Trophoblast cell (in vitro differentiated cells and primary cell): ENCODE data around the gene SDCCAG8.

Source experiments
- DNase-seq, 2 donors: peaks; one replicate each; pipeline ENCODE4 v3.0.0-alpha.2; 2016
- H2AFZ ChIP-seq: 2 replicates; pipeline ENCODE4 v1.6.1; 2013; ENCODE audit warnings: low read length, moderate library complexity, mild to moderate bottlenecking; ENCODE audit not compliant: insufficient read depth, poor library complexity
- H2AK5ac ChIP-seq: 2 replicates; pipeline ENCODE4 v1.6.1; 2013; ENCODE audit warnings: mild to moderate bottlenecking, low read length
- H2BK120ac ChIP-seq: 2 replicates; pipeline ENCODE4 v1.6.1; 2013; ENCODE audit warnings: low read length, mild to moderate bottlenecking, moderate library complexity; ENCODE audit not compliant: insufficient read depth, poor library complexity
- H2BK12ac ChIP-seq: 2 replicates; pipeline ENCODE4 v1.6.1; 2013; ENCODE audit warnings: mild to moderate bottlenecking, low read length, moderate library complexity
- H2BK5ac ChIP-seq: 2 replicates; pipeline ENCODE4 v1.6.1; 2013; ENCODE audit warnings: low read length, low read depth, moderate library complexity, mild to moderate bottlenecking; ENCODE audit not compliant: poor library complexity
- H3K14ac ChIP-seq: 2 replicates; pipeline ENCODE4 v1.6.1; 2013; ENCODE audit warnings: mild to moderate bottlenecking, low read length
- H3K18ac ChIP-seq: 2 replicates; pipeline ENCODE4 v1.6.1; 2013; ENCODE audit warnings: mild to moderate bottlenecking, low read length
- H3K23ac ChIP-seq: 2 replicates; pipeline ENCODE4 v1.6.1; 2013; ENCODE audit warnings: low read length
- H3K27ac ChIP-seq: 2 replicates; pipeline ENCODE4 v1.5.1; 2013; ENCODE audit warnings: low read depth, mild to moderate bottlenecking, inconsistent platforms, low read length, moderate library complexity
- H3K27me3 ChIP-seq: 2 replicates; pipeline ENCODE4 v1.6.1; 2013; ENCODE audit warnings: inconsistent platforms, mild to moderate bottlenecking, low read length, moderate library complexity; ENCODE audit not compliant: insufficient read depth
- H3K36me3 ChIP-seq, 2 experiments: 1 replicate in 1 of 2; 2 replicates in 1 of 2; pipeline ENCODE4 v1.6.1; 2013; ENCODE audit warnings: low read length in 2 of 2, mild to moderate bottlenecking in 2 of 2, moderate library complexity in 1 of 2; ENCODE audit not compliant: insufficient read depth in 2 of 2, control insufficient read depth in 1 of 2
- H3K4ac ChIP-seq: 2 replicates; pipeline ENCODE4 v1.6.1; 2013; ENCODE audit warnings: low read depth, mild to moderate bottlenecking, low read length, moderate library complexity
- H3K4me1 ChIP-seq, 2 experiments: 1 replicate in 1 of 2; 2 replicates in 1 of 2; pipeline ENCODE4 v1.6.1; 2013; ENCODE audit warnings: low read length in 2 of 2, mild to moderate bottlenecking in 2 of 2, moderate library complexity in 1 of 2; ENCODE audit not compliant: insufficient read depth in 2 of 2, control insufficient read depth in 1 of 2
- H3K4me2 ChIP-seq: 2 replicates; pipeline ENCODE4 v1.6.1; 2013; ENCODE audit warnings: inconsistent platforms, mild to moderate bottlenecking, low read length, moderate library complexity
- H3K4me3 ChIP-seq: 2 replicates; pipeline ENCODE4 v1.5.1; 2013; ENCODE audit warnings: mild to moderate bottlenecking, low read depth, low read length, inconsistent platforms
- H3K79me1 ChIP-seq: one replicate; pipeline ENCODE4 v1.6.1; 2013; ENCODE audit warnings: low read length
- H3K79me2 ChIP-seq: 2 replicates; pipeline ENCODE4 v1.6.1; 2013; ENCODE audit warnings: low read length, mild to moderate bottlenecking; ENCODE audit not compliant: control insufficient read depth, insufficient read depth, poor library complexity
- H3K9ac ChIP-seq: 2 replicates; pipeline ENCODE4 v1.6.1; 2013; ENCODE audit warnings: mild to moderate bottlenecking, low read length
- H3K9me3 ChIP-seq: 2 replicates; pipeline ENCODE4 v1.6.1; 2013; ENCODE audit warnings: low read depth, mild to moderate bottlenecking, control low read depth, inconsistent platforms, low read length; ENCODE audit not compliant: insufficient read depth
- H4K12ac ChIP-seq: 2 replicates; pipeline ENCODE4 v1.6.1; 2013; ENCODE audit warnings: low read depth, mild to moderate bottlenecking, low read length, moderate library complexity
- H4K8ac ChIP-seq: 2 replicates; pipeline ENCODE4 v1.6.1; 2013; ENCODE audit warnings: low read depth, mild to moderate bottlenecking, low read length, moderate library complexity
- H4K91ac ChIP-seq: one replicate; pipeline ENCODE4 v1.6.1; 2013; ENCODE audit warnings: low read depth, mild to moderate bottlenecking, low read length, moderate library complexity
- WGBS: extraction: QIAGEN DNeasy Blood & Tissue Kit; methylation state at CpG from one replicate; pipeline ENCODE4 v1.1.7; 2013; ENCODE audit warnings: missing lambda C conversion rate; ENCODE audit not compliant: insufficient read length, insufficient coverage; ENCODE audit errors: extremely low coverage; 5-methylcytosine and 5-hydroxymethylcytosine counted together

The SDCCAG8 gene

GRCh38 chr1:243272401-243272800 is 16.6 kb downstream of the SDCCAG8 start:
- DNase-seq, result no peak
- no peak overlapping the region for H3K9ac ChIP-seq

GRCh38 chr1:243273506-243273905 is 17.7 kb downstream of the SDCCAG8 start:
- Histone ChIP-seq H3K18ac (no peak overlapping the region), H3K27ac (no peak overlapping the region), H3K36me3 (peaks cover 4 to 10% of the 10 kb centered on the region in 2 experiments), H4K91ac (no peak overlapping the region), H2AFZ (no peak overlapping the region), H2BK5ac (no peak overlapping the region), H3K4me3 (no peak overlapping the region), H2AK5ac (no peak overlapping the region), H3K79me1 (peaks cover 2% of the 10 kb centered on the region), H3K4ac (no peak overlapping the region), H3K79me2 (peaks cover 2% of the 10 kb centered on the region), H2BK120ac (no peak overlapping the region), H2BK12ac (no peak overlapping the region), H3K9me3 (peaks cover 2% of the 10 kb centered on the region), H3K27me3 (no peaks in the 10 kb centered on the region), H4K8ac (no peak overlapping the region), H3K9ac (no peak overlapping the region), H3K14ac (no peak overlapping the region), H4K12ac (no peak overlapping the region), H3K4me1 (peaks cover 3 to 8% of the 10 kb centered on the region in 2 experiments), H3K23ac (no peak overlapping the region), H3K4me2 (no peak overlapping the region)
- WGBS, result no CpG with 5 or more reads among the region's 3 CpGs
- no peak for DNase-seq

More at GRCh38 chr1:243272401-243272800, 16.6 kb downstream of the SDCCAG8 start:
- peaks cover 4 to 10% of the 10 kb centered on the region in 2 experiments for H3K36me3 ChIP-seq
- no peak overlapping the region for H3K14ac ChIP-seq
- H4K8ac ChIP-seq, result no peak overlapping the region
- H4K12ac ChIP-seq, result no peak overlapping the region
- no peak overlapping the region for H2BK12ac ChIP-seq
- no peak overlapping the region for H3K23ac ChIP-seq
- H3K79me2 ChIP-seq, result peaks cover 2% of the 10 kb centered on the region
- peaks cover 2% of the 10 kb centered on the region for H3K9me3 ChIP-seq
- H3K18ac ChIP-seq, result no peak overlapping the region
- peaks cover 2% of the 10 kb centered on the region for H3K79me1 ChIP-seq
- no peak overlapping the region for H3K27ac ChIP-seq
- no peak overlapping the region for H4K91ac ChIP-seq
- H3K4me3 ChIP-seq, result no peak overlapping the region
- H2BK120ac ChIP-seq, result no peak overlapping the region
- H3K4ac ChIP-seq, result no peak overlapping the region
- no peaks in the 10 kb centered on the region for H3K27me3 ChIP-seq
- no peak overlapping the region for H3K4me2 ChIP-seq
- H2BK5ac ChIP-seq, result no peak overlapping the region
- no peak overlapping the region for H2AFZ ChIP-seq
- H3K4me1 ChIP-seq, result peaks cover 3 to 8% of the 10 kb centered on the region in 2 experiments
- no peak overlapping the region for H2AK5ac ChIP-seq

- H4K8ac ChIP-seq, result no peak overlapping the region
- H3K79me1 ChIP-seq, result no peaks in the 10 kb centered on the region
- no peak overlapping the region for H3K4me3 ChIP-seq
- H3K27me3 ChIP-seq, result no peaks in the 10 kb centered on the region
- H3K9ac ChIP-seq, result no peak overlapping the region
- H3K9me3 ChIP-seq, result peaks cover 2% of the 10 kb centered on the region
- H3K36me3 ChIP-seq, result peaks cover 4 to 11% of the 10 kb centered on the region in 2 experiments
- H3K27ac ChIP-seq, result no peak overlapping the region
- H2AK5ac ChIP-seq, result no peak overlapping the region
- no peak overlapping the region for H2BK5ac ChIP-seq
- no peak overlapping the region for H3K14ac ChIP-seq
- no peak overlapping the region for H2AFZ ChIP-seq
- WGBS, result no CpG with 5 or more reads among the region's 2 CpGs
- H4K12ac ChIP-seq, result no peak overlapping the region
- H2BK120ac ChIP-seq, result no peak overlapping the region
- H3K79me2 ChIP-seq, result no peaks in the 10 kb centered on the region
- no peak overlapping the region for H3K4ac ChIP-seq
- H3K18ac ChIP-seq, result no peak overlapping the region
- no peak for DNase-seq
- H2BK12ac ChIP-seq, result no peak overlapping the region
- no peak overlapping the region for H3K23ac ChIP-seq
- no peak overlapping the region for H3K4me2 ChIP-seq
- no peak overlapping the region for H4K91ac ChIP-seq
- H3K4me1 ChIP-seq, result peaks cover 3 to 6% of the 10 kb centered on the region in 2 experiments
Measured at GRCh38 chr1:243273945-243274344, 18.1 kb downstream of the SDCCAG8 start.

- H4K91ac ChIP-seq, result no peak overlapping the region
- no peaks in the 10 kb centered on the region for H3K79me2 ChIP-seq
- no peak overlapping the region for H3K14ac ChIP-seq
- H3K36me3 ChIP-seq, result peaks cover 2 to 11% of the 10 kb centered on the region in 2 experiments
- no peak overlapping the region for H2BK5ac ChIP-seq
- no peaks in the 10 kb centered on the region for H3K4me1 ChIP-seq
- H2BK12ac ChIP-seq, result no peak overlapping the region
- no CpG with 5 or more reads among the region's 3 CpGs for WGBS
- no peak overlapping the region for H3K18ac ChIP-seq
- no peak overlapping the region for H3K4ac ChIP-seq
- no peak overlapping the region for H3K27ac ChIP-seq
- no peak overlapping the region for H3K4me2 ChIP-seq
- no peak overlapping the region for H2AK5ac ChIP-seq
- no peak overlapping the region for H3K23ac ChIP-seq
- no peak for DNase-seq
- H3K9ac ChIP-seq, result no peak overlapping the region
- no peaks in the 10 kb centered on the region for H3K27me3 ChIP-seq
- no peaks in the 10 kb centered on the region for H3K79me1 ChIP-seq
- no peak overlapping the region for H3K4me3 ChIP-seq
- H2BK120ac ChIP-seq, result no peak overlapping the region
- no peak overlapping the region for H4K12ac ChIP-seq
- H3K9me3 ChIP-seq, result no peaks in the 10 kb centered on the region
- H2AFZ ChIP-seq, result no peak overlapping the region
- no peak overlapping the region for H4K8ac ChIP-seq
Measured at GRCh38 chr1:243275316-243275715, 19.5 kb downstream of the SDCCAG8 start.
